Heart left ventricle (tissue), 13 donors: ENCODE data around the gene GPR153.
"Not testable (repeated sequence)": the region's sequence is repeated elsewhere in the genome, so short reads cannot be mapped to it uniquely, and the experiment has no call there.

Experiments used
- CTCF ChIP-seq, 12 donors: fragments of 200-600 bp; sonication (generic) in 4 of 12; IDR thresholded peaks; one replicate each; pipeline versions ENCODE4 v1.5.0 to v1.8.0; 2018 to 2022; ENCODE audit warnings: antibody characterized with exemption in 12 of 12, mild to moderate bottlenecking in 5 of 12
- POLR2A ChIP-seq, 2 donors: fragments of 450-650 bp; IDR thresholded peaks; one replicate each; pipeline ENCODE4 v1.6.1; 2017; ENCODE audit warnings: antibody characterized with exemption in 2 of 2, mild to moderate bottlenecking in 2 of 2, moderate library complexity in 2 of 2
- donor health status: ischemic (EF 13 %, LVEDD 7.1; RV severe dilation, severe dysfunction).
- donor health status: DM: no; HTN: yes; CAD: no.
- donor health status: DM: no; HTN: no; CAD: no.
- donor health status: ischemic (EF 25% LVEDD 6.9; RV normal size, moderate dysfunction).
- donor health status: ischemic (EF 25% LVEDD 5.7; RV mildly dilated, moderate dysfunction).
- donor health status: ischemic (EF 35%, LVEDD 5.7; RV mildly dilated, moderate dysfunction).
- donor health status: nonischemic (EF 11% LVEDD 7.7; RV severe dilation, severe dysfunction).
- donor health status: DM: yes; HTN: yes; CAD: no.
- donor health status: PGD.
- donor health status: ischemic (EF 29% LVEDD 5.4; RV normal size, mild dysfunction).
- donor health status: nonischemic (EF 23%, LVEDD 6.1; RV moderate dilation, normal function).

- TF ChIP-seq CTCF, POLR2A (IDR thresholded peaks at IDR 0.05): not testable (repeated sequence)
These were observed 46.8 kb upstream of the GPR153 start for GRCh38 chr1:6307682-6308081.
